NB4 (cell line): ENCODE data around the gene DCLK1.

Experiments used
- MYC ChIP-seq: IDR thresholded peaks from 2 replicates; pipeline ENCODE4 v1.6.1; 2011; ENCODE audit warnings: low read depth, low read length
- POLR2A ChIP-seq: IDR thresholded peaks from 2 replicates; pipeline ENCODE4 v1.6.1; 2011; ENCODE audit warnings: mild to moderate bottlenecking; ENCODE audit not compliant: insufficient read length; ENCODE audit errors: extremely low read depth
- TF ChIP-seq, protein P1 (sequence below): IDR thresholded peaks from one replicate; pipeline ENCODE4 v1.5.1; 2012; ENCODE audit warnings: low read depth, low read length
- TF ChIP-seq, protein P2 (sequence below): IDR thresholded peaks from 2 replicates; pipeline ENCODE4 v1.6.1; 2011; ENCODE audit warnings: low read depth, low read length

DNA sequence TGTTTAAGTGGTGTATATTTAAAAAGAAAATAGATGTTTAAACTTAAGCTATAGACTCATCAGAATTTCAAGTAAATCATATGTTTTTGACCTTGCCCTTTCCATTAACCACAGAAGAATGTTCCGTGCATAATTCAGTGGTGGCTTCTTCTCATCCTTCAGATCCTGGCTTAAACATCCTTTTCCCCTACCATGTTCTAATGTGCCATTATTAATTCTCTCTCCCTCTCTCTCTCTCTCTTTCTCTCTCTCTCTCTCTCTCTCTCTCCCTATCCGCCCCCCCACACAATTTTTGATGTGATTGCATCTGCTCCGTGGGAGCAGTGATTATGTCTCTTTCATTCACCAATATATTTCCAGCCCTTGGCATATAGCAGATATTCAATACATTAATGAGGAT is 116.4 kb downstream of the DCLK1 start:
- TF ChIP-seq, protein P1, sequence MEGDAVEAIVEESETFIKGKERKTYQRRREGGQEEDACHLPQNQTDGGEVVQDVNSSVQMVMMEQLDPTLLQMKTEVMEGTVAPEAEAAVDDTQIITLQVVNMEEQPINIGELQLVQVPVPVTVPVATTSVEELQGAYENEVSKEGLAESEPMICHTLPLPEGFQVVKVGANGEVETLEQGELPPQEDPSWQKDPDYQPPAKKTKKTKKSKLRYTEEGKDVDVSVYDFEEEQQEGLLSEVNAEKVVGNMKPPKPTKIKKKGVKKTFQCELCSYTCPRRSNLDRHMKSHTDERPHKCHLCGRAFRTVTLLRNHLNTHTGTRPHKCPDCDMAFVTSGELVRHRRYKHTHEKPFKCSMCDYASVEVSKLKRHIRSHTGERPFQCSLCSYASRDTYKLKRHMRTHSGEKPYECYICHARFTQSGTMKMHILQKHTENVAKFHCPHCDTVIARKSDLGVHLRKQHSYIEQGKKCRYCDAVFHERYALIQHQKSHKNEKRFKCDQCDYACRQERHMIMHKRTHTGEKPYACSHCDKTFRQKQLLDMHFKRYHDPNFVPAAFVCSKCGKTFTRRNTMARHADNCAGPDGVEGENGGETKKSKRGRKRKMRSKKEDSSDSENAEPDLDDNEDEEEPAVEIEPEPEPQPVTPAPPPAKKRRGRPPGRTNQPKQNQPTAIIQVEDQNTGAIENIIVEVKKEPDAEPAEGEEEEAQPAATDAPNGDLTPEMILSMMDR = no peak
- TF ChIP-seq POLR2A (no peak), MYC (no peak)
- TF ChIP-seq, protein P2, sequence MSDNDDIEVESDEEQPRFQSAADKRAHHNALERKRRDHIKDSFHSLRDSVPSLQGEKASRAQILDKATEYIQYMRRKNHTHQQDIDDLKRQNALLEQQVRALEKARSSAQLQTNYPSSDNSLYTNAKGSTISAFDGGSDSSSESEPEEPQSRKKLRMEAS = no peak
